Subcutaneous adipose tissue (tissue), 4 donors: ENCODE results near the gene SYNPR. TPM values are rescaled to one million over a fixed set of nuclear protein-coding genes. Genes with fewer than 3 reads are reported as not detected.

ENCODE experiments used
- total RNA-seq, 4 donors: library from RNA; depleted of rRNA; stranded (reverse); fragments of >200 nt; gene quantifications; one replicate each; pipeline ENCODE4 v1.1.0, GENCODE V29; 2016
- TF ChIP-seq, protein P1 (sequence below): fragments of 450-650 bp; IDR thresholded peaks from one replicate; pipeline ENCODE4 v1.5.1; 2016; ENCODE audit warnings: low read depth, mild to moderate bottlenecking, control low read depth, antibody characterized with exemption, moderate library complexity

The SYNPR gene
- total RNA-seq, 4 donors from 2014 or later: not detected

GRCh38 chr3:63405882-63406281 lies 127.8 kb downstream of the SYNPR start:
- TF ChIP-seq, protein P1, sequence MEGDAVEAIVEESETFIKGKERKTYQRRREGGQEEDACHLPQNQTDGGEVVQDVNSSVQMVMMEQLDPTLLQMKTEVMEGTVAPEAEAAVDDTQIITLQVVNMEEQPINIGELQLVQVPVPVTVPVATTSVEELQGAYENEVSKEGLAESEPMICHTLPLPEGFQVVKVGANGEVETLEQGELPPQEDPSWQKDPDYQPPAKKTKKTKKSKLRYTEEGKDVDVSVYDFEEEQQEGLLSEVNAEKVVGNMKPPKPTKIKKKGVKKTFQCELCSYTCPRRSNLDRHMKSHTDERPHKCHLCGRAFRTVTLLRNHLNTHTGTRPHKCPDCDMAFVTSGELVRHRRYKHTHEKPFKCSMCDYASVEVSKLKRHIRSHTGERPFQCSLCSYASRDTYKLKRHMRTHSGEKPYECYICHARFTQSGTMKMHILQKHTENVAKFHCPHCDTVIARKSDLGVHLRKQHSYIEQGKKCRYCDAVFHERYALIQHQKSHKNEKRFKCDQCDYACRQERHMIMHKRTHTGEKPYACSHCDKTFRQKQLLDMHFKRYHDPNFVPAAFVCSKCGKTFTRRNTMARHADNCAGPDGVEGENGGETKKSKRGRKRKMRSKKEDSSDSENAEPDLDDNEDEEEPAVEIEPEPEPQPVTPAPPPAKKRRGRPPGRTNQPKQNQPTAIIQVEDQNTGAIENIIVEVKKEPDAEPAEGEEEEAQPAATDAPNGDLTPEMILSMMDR: no peak

- TF ChIP-seq, protein P1: no peak
Observed at GRCh38 chr3:63413523-63413922, 135.4 kb downstream of the SYNPR start.

DNA sequence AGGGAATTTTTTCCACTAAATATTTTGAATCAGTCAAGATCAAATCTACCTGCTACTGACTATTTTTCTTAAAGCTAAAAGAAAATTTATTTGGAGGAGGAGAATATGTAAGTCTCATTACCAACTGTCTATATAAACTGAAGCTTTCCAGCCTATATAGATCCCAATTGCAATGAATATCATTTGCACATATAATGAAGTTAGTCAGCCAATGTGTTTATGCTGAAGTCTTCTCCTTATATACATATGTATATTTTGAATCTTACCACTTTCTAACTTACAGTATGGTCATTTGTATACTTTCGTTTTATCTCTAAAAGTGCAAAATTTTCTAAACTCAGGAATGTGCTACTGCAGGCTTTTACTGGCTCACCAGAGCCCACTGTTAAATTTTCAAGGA lies 136.5 kb downstream of the SYNPR start:
- TF ChIP-seq, protein P1: no peak

DNA sequence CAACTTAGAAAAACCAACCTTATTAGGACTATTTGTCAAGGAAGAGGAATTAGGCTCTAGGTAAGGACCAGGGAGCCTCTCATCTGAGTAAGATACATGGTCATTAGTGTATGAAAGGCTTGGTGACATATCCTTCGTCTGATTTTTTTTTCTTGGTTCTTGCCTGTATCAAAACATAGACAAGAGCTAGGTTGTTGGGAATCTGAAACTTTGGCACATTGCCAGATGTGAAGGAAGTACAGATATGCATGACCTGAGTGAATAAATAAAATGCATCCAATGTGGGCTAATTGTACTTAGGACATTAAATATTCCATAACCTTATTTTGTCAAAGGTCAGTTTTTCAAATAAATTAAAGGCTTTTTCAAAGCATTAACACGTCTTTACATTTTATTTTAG lies 151.8 kb downstream of the SYNPR start:
- TF ChIP-seq, protein P1: no peak

DNA sequence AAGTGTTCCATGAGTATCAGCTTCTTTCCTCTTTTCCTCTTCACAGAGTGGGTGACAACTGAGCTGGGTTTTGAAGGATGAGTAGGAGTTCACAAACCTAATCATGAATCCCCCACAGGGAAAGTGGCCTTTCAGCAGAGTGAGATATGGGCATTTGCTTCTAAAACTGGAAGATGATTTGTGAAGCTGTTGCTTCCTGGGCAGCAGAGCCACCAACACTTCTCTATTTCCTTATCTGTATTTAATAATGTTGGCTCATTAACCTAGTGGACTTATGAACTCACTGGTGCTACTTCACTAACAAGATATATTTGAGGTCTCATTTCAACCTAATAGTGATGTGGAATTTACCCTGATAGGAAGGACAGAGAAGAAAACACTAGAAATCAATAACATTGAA lies 152.8 kb downstream of the SYNPR start:
- TF ChIP-seq, protein P1: no peak

- TF ChIP-seq, protein P1: no peak
Observed at GRCh38 chr3:63437858-63438257, 159.8 kb downstream of the SYNPR start.

- TF ChIP-seq, protein P1: no peak
Observed at GRCh38 chr3:63438826-63439371, 160.8 kb downstream of the SYNPR start.

- TF ChIP-seq, protein P1: no peak
Observed at GRCh38 chr3:63441262-63441661, 163.2 kb downstream of the SYNPR start.
